H1 (cell line): Measurements from ENCODE around the gene PTPRCAP. TPM values are rescaled to one million over a fixed set of nuclear protein-coding genes. Genes with fewer than 3 reads are reported as not detected.

Source experiments
- CTCF ChIA-PET: fragments of 300-600 bp; sonication (Branson Sonifier 250); formaldehyde crosslinking; loops from one replicate; lab custom pipeline; 2021; ENCODE audit not compliant: partially characterized antibody; lab: Charles Lee
- POLR2A ChIA-PET: fragments of 300-600 bp; sonication (Branson Sonifier 250); formaldehyde crosslinking; loops from one replicate; lab custom pipeline; 2021; ENCODE audit warnings: inconsistent platforms; ENCODE audit not compliant: partially characterized antibody; lab: Charles Lee
- DNase-seq, 2 experiments: peaks; one replicate each; pipeline versions ENCODE4 v3.0.0 to v3.0.0-alpha.2; 2010 to 2022; ENCODE audit warnings: low spot score in 2 of 2, low read depth in 1 of 2, mixed read lengths in 1 of 2
- FAIRE-seq: peaks from 2 replicates; lab custom pipeline; 2011; peaks lifted over from hg19 to GRCh38; lab: Jason Lieb, UNC
- H2AFZ ChIP-seq: 2 replicates; pipeline ENCODE4 v1.8.1; 2012; ENCODE audit warnings: low read length, inconsistent platforms
- H2AK5ac ChIP-seq: 2 replicates; pipeline ENCODE4 v1.6.1; 2013; ENCODE audit warnings: low read depth, low read length
- H2BK120ac ChIP-seq: replicated peaks from 2 replicates; pipeline ENCODE3; 2013; ENCODE audit warnings: low read depth, low read length, inconsistent platforms
- H2BK12ac ChIP-seq: 2 replicates; pipeline ENCODE4 v1.6.1; 2013; ENCODE audit warnings: low read depth, low read length
- H2BK15ac ChIP-seq: 2 replicates; pipeline ENCODE4 v1.6.1; 2013; ENCODE audit warnings: low read length
- H2BK20ac ChIP-seq: 2 replicates; pipeline ENCODE4 v1.6.1; 2013; ENCODE audit warnings: low read length
- H2BK5ac ChIP-seq: 2 replicates; pipeline ENCODE4 v1.6.1; 2013; ENCODE audit warnings: low read depth, low read length
- H3K14ac ChIP-seq: 2 replicates; pipeline ENCODE4 v1.6.1; 2013; ENCODE audit warnings: inconsistent platforms; ENCODE audit not compliant: insufficient read length
- H3K18ac ChIP-seq: 2 replicates; pipeline ENCODE4 v1.6.1; 2013; ENCODE audit warnings: low read length; ENCODE audit errors: extremely low read depth
- H3K23ac ChIP-seq: 2 replicates; pipeline ENCODE4 v1.6.1; 2013; ENCODE audit warnings: inconsistent platforms; ENCODE audit not compliant: insufficient read length
- H3K23me2 ChIP-seq: 2 replicates; pipeline ENCODE4 v1.6.1; 2013; ENCODE audit warnings: low read depth, low read length
- H3K27ac ChIP-seq: 2 replicates; pipeline ENCODE4 v1.6.1; 2011; ENCODE audit warnings: low read depth, low read length, inconsistent platforms
- H3K27me3 ChIP-seq, 4 experiments: replicated peaks in 1 of 4; 1 replicate in 1 of 4; 2 replicates in 3 of 4; pipeline versions ENCODE4 v1.6.1 to v1.8.1; 2011 to 2013; ENCODE audit warnings: low read length in 3 of 4, mild to moderate bottlenecking in 3 of 4, inconsistent platforms in 2 of 4, mixed read lengths in 2 of 4, moderate library complexity in 1 of 4; ENCODE audit not compliant: control insufficient read depth in 3 of 4, insufficient read depth in 3 of 4; ENCODE audit errors: extremely low read depth in 1 of 4
- H3K36me3 ChIP-seq, 4 experiments: 2 replicates each; pipeline versions ENCODE4 v1.6.1 to v1.8.1; 2011 to 2013; ENCODE audit warnings: mild to moderate bottlenecking in 4 of 4, low read length in 3 of 4, moderate library complexity in 2 of 4, control low read depth in 1 of 4, inconsistent platforms in 1 of 4; ENCODE audit not compliant: insufficient read depth in 4 of 4, control insufficient read depth in 2 of 4
- H3K4ac ChIP-seq: replicated peaks from 2 replicates; pipeline ENCODE3; 2013; ENCODE audit warnings: low read length, low read depth, mixed read lengths, inconsistent platforms; ENCODE audit not compliant: insufficient read length
- H3K4me1 ChIP-seq, 4 experiments: replicated peaks in 1 of 4; 1 replicate in 1 of 4; 2 replicates in 3 of 4; pipeline versions ENCODE4 v1.6.1 to v1.8.1; 2011 to 2013; ENCODE audit warnings: low read length in 3 of 4, inconsistent platforms in 2 of 4, mixed read lengths in 1 of 4; ENCODE audit not compliant: insufficient read depth in 4 of 4, control insufficient read depth in 3 of 4
- H3K4me2 ChIP-seq, 2 experiments: 2 replicates each; pipeline versions ENCODE4 v1.6.1 to v1.8.1; 2011 to 2013; ENCODE audit warnings: low read depth in 2 of 2, low read length in 2 of 2, control low read depth in 1 of 2, inconsistent platforms in 1 of 2, mild to moderate bottlenecking in 1 of 2; ENCODE audit not compliant: insufficient read depth in 1 of 2
- H3K4me3 ChIP-seq, 4 experiments: fragments of 200-600, 300-600 bp in 1 of 4; sonication (generic), shearing (Covaris generic), sonication (Bioruptor Twin) in 1 of 4; 2 replicates each; pipeline versions ENCODE4 v1.5.1 to v1.8.1; 2011 to 2016; ENCODE audit warnings: low read length in 4 of 4, low read depth in 3 of 4, control low read depth in 2 of 4, inconsistent platforms in 2 of 4, mild to moderate bottlenecking in 2 of 4, mixed read lengths in 1 of 4, moderate library complexity in 1 of 4; ENCODE audit not compliant: insufficient read depth in 2 of 4; ENCODE audit errors: extremely low read depth in 1 of 4
- H3K56ac ChIP-seq: replicated peaks from 2 replicates; pipeline ENCODE3; 2013; ENCODE audit warnings: low read depth, mild to moderate bottlenecking, mixed read lengths, low read length, inconsistent platforms; ENCODE audit not compliant: insufficient read length
- H3K79me1 ChIP-seq: 2 replicates; pipeline ENCODE4 v1.6.1; 2013; ENCODE audit warnings: low read depth, low read length, control low read depth
- H3K79me2 ChIP-seq, 2 experiments: 2 replicates each; pipeline versions ENCODE4 v1.6.1 to v1.8.1; 2012 to 2013; ENCODE audit warnings: low read length in 2 of 2, mild to moderate bottlenecking in 2 of 2, inconsistent platforms in 1 of 2; ENCODE audit not compliant: insufficient read depth in 2 of 2, control insufficient read depth in 1 of 2
- H3K9ac ChIP-seq, 4 experiments: replicated peaks in 1 of 4; 1 replicate in 1 of 4; 2 replicates in 3 of 4; pipeline versions ENCODE4 v1.6.1 to v1.8.1; 2011 to 2013; ENCODE audit warnings: low read depth in 3 of 4, low read length in 3 of 4, control low read depth in 2 of 4, mild to moderate bottlenecking in 2 of 4, moderate library complexity in 2 of 4, inconsistent platforms in 1 of 4; ENCODE audit errors: extremely low read depth in 1 of 4
- H3K9me3 ChIP-seq, 2 experiments: 2 replicates each; pipeline versions ENCODE4 v1.6.1 to v1.8.1; 2012 to 2013; ENCODE audit warnings: mild to moderate bottlenecking in 2 of 2, moderate library complexity in 2 of 2, control low read depth in 1 of 2, inconsistent platforms in 1 of 2, low read depth in 1 of 2, low read length in 1 of 2, mixed read lengths in 1 of 2; ENCODE audit not compliant: insufficient read depth in 2 of 2
- H4K20me1 ChIP-seq, 2 experiments: replicated peaks in 1 of 2; 2 replicates each; pipeline versions ENCODE3 to v1.8.1; 2011 to 2013; ENCODE audit warnings: inconsistent platforms in 2 of 2, low read length in 2 of 2, mild to moderate bottlenecking in 1 of 2; ENCODE audit not compliant: insufficient read depth in 2 of 2, control insufficient read depth in 1 of 2
- H4K5ac ChIP-seq: 2 replicates; pipeline ENCODE4 v1.6.1; 2013; ENCODE audit warnings: low read length, low read depth, mixed read lengths, inconsistent platforms; ENCODE audit not compliant: insufficient read length
- H4K8ac ChIP-seq: 2 replicates; pipeline ENCODE4 v1.8.0; 2013; ENCODE audit warnings: mild to moderate bottlenecking, moderate library complexity, low read length, inconsistent platforms; ENCODE audit not compliant: insufficient read depth; ENCODE audit errors: extremely low read depth
- H4K91ac ChIP-seq: replicated peaks from 2 replicates; pipeline ENCODE3; 2013; ENCODE audit warnings: low read length, mixed read lengths, inconsistent platforms; ENCODE audit not compliant: insufficient read length
- CHD2 ChIP-seq: IDR thresholded peaks from 2 replicates; pipeline ENCODE4 v1.6.1; 2012; ENCODE audit warnings: low read length, improper control_type of control experiment
- EZH2 ChIP-seq: fragments of 200-600 bp; sonication (generic); IDR thresholded peaks from 2 replicates; pipeline ENCODE4 v1.7.1; 2012; ENCODE audit warnings: low read depth, mild to moderate bottlenecking, moderate library complexity, low read length, inconsistent platforms; ENCODE audit not compliant: severe bottlenecking
- POLR2A ChIP-seq, 2 experiments: IDR thresholded peaks; 1 replicate in 1 of 2; 2 replicates in 1 of 2; pipeline ENCODE4 v1.6.1; 2011; ENCODE audit warnings: low read depth in 2 of 2, low read length in 2 of 2, mild to moderate bottlenecking in 2 of 2; ENCODE audit errors: control extremely low read depth in 1 of 2
- WGBS, 2 experiments: shearing (Covaris generic) in 1 of 2; methylation state at CpG; one replicate each; pipeline versions ENCODE4 v1.1.6 to v1.1.7; 2013 to 2015; ENCODE audit warnings: low lambda C conversion rate in 2 of 2, mixed read lengths in 2 of 2, inconsistent platforms in 1 of 2, low coverage in 1 of 2, missing lambda C conversion rate in 1 of 2; ENCODE audit not compliant: insufficient replicate concordance in 2 of 2, insufficient coverage in 1 of 2, insufficient read length in 1 of 2; ENCODE audit errors: extremely low coverage in 1 of 2, missing lambda C conversion rate in 1 of 2; 5-methylcytosine and 5-hydroxymethylcytosine counted together
- polyA plus RNA-seq, 7 experiments: library from polyadenylated mRNA; depleted of rRNA in 3 of 7; stranded (reverse) in 5 of 7; unstranded in 2 of 7; fragments of >200 nt in 5 of 7; fragments of 200-250 nt in 2 of 7; gene quantifications; 1 replicate in 5 of 7; 2 replicates in 1 of 7; 4 replicates in 1 of 7; pipeline versions ENCODE4 v1.2.1 to v1.2.3, GENCODE V29; 2011 to 2013; ENCODE audit warnings: missing spikeins in 2 of 7, mixed read lengths in 2 of 7
- total RNA-seq: library from RNA; stranded (reverse); fragmentation: NEBNext Ultra II Directional; extraction: Animal tissue kit (Norgen Biotek cat#: 25700); gene quantifications from 2 replicates; pipeline ENCODE4 v1.2.1, GENCODE V29; 2021

PTPRCAP gene
- total and polyA plus RNA-seq, 2 of the 8 experiments (the other 6 are each of a cell fraction or from before 2014, with no cell fraction given): 0.78 to 6.7 TPM

GRCh38 chr11:67484847-67485311, 47.4 kb upstream of the PTPRCAP start:
- Histone ChIP-seq H3K9me3 (no peaks in the 10 kb centered on the region), H3K18ac (no peak overlapping the region), H3K14ac (no peak overlapping the region), H4K20me1 (peaks cover 0 to 6% of the 10 kb centered on the region in 2 experiments), H2BK15ac (no peak overlapping the region), H3K23me2 (no peaks in the 10 kb centered on the region), H3K56ac (no peak overlapping the region), H2AK5ac (no peak overlapping the region), H3K27me3 (peaks cover 0 to 10% (median 9%) of the 10 kb centered on the region in 4 experiments; a peak in 6 of 7 replicates), H2BK20ac (no peak overlapping the region), H2BK12ac (no peak overlapping the region), H2AFZ (no peak overlapping the region), H4K8ac (peak overlapping the region; percentile 68), H3K9ac (no peak overlapping the region; a peak in 1 of 7 replicates), H3K27ac (no peak overlapping the region), H3K36me3 (peaks cover 0 to 3% (median 0%) of the 10 kb centered on the region in 4 experiments; a peak in 1 of 8 replicates), H3K79me1 (no peaks in the 10 kb centered on the region), H3K4me1 (peaks cover 0 to 3% (median 3%) of the 10 kb centered on the region in 4 experiments; a peak in 3 of 7 replicates), H2BK5ac (no peak overlapping the region), H2BK120ac (no peak overlapping the region), H3K4me3 (no peak overlapping the region), H3K23ac (no peak overlapping the region), H3K4me2 (no peak overlapping the region; a peak in 1 of 4 replicates), H4K91ac (peak overlapping the region; percentile 35), H3K79me2 (no peaks in the 10 kb centered on the region), H4K5ac (no peak overlapping the region), H3K4ac (no peak overlapping the region)
- no peak for DNase-seq
- TF ChIP-seq POLR2A (IDR thresholded peaks at IDR 0.05; ENCODE audit: control extremely low read depth in 1 of 2, low read depth in 2 of 2, low read length in 2 of 2) (no peak), CHD2 (no peak), EZH2 (no peak)
- no peak for FAIRE-seq
- WGBS, 2 experiments: 93% methylated on average over 11 of the region's 11 CpGs; no CpG with 5 or more reads in 1 of the 2 experiments
- POLR2A ChIA-PET: interaction anchor here (1.1 to 2.1 kb wide), 2 partner anchors 16 to 20 kb away, joined by 3 to 7 read pairs; partner anchors contain the start of gene TMEM134
- CTCF ChIA-PET: interaction anchor here (1.0 to 1.4 kb wide), 2 partner anchors 10 to 139 kb away, joined by 3 read pairs; no protein-coding TSS in a partner anchor
